Measurements from ENCODE around the gene CHDH. TPM values are rescaled to one million over a fixed set of nuclear protein-coding genes. Genes with fewer than 3 reads are reported as not detected.

Gene CHDH, protein sequence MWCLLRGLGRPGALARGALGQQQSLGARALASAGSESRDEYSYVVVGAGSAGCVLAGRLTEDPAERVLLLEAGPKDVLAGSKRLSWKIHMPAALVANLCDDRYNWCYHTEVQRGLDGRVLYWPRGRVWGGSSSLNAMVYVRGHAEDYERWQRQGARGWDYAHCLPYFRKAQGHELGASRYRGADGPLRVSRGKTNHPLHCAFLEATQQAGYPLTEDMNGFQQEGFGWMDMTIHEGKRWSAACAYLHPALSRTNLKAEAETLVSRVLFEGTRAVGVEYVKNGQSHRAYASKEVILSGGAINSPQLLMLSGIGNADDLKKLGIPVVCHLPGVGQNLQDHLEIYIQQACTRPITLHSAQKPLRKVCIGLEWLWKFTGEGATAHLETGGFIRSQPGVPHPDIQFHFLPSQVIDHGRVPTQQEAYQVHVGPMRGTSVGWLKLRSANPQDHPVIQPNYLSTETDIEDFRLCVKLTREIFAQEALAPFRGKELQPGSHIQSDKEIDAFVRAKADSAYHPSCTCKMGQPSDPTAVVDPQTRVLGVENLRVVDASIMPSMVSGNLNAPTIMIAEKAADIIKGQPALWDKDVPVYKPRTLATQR
- polyA plus RNA-seq (ENCODE audit: insufficient read length in 4 of 4), result 10 to 100 TPM in 1 of 4 donors, 1 to 10 TPM in 3; 7.3 to 10.8 (median 8.5) TPM

GRCh38 chr3:53846134-53846850, at the start of gene CHDH, which contains the start of gene IL17RB:
Gene CHDH, minus strand, starts transcription at chr3:53846419. Its CDS starts 22,411 bp downstream, at chr3:53824008.
Gene IL17RB, plus strand, starts transcription at chr3:53846568. Its CDS starts 21 bp downstream, at chr3:53846589.
- peak in 3 of 4 donors; percentile 33 to 45 (median 37) for DNase-seq (ENCODE audit: low read depth in 4 of 4, low spot score in 3 of 4)

- DNase-seq (ENCODE audit: low read depth in 4 of 4, low spot score in 3 of 4), result no peak
These were observed 46.0 kb upstream of the CHDH start for GRCh38 chr3:53892286-53892637.

GRCh38 chr3:53891497-53892285, 45.5 kb upstream of the CHDH start, which contains the start of gene SELENOK:
Gene SELENOK, minus strand, starts transcription at chr3:53891859.
- DNase-seq (ENCODE audit: low read depth in 4 of 4, low spot score in 3 of 4), result peak; percentile 95 to 98 (median 98)

- no peak for DNase-seq (ENCODE audit: low read depth in 4 of 4, low spot score in 3 of 4)
These were observed 44.7 kb upstream of the CHDH start for GRCh38 chr3:53890726-53891475.

DNA sequence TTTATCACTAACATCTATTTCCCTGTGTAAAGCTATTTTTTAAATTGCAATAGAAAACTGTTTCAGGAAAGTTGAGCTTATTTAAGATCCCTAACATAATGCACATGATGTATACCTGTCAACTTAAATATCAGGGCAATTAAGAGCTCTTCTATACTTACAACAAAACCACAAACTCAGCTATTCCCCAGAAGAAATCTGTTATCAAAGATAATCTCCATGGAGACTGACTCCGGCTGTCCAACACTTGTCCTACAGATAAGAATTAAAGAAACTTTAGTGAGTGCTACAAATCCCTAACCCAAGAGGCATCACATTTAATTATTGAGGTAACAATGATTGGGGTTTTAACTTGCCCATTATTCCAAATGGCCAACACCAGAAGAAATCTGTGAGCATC, 42.0 kb upstream of the CHDH start:
- no peak for DNase-seq (ENCODE audit: low read depth in 4 of 4, low spot score in 3 of 4)

GRCh38 chr3:53887446-53887845, 41.2 kb upstream of the CHDH start:
- no peak for DNase-seq (ENCODE audit: low read depth in 4 of 4, low spot score in 3 of 4)

DNA sequence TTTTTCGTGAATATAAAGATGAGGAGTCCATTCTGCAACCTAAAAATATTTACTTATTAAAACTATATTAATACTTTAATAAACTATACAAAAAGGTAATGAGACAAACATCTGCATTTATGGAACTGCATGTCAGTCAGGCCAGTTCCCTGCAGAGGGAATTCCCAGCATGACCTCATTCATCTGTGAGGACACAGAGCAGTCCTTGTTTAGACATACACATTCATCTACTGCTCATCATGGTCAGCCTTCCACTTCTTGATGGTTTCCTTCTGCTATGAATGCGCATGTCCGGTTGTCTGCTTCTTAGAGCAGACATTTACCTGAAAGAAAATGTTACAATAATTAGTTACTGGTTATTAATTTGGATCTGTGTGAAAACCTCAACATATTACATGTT, 39.0 kb upstream of the CHDH start:
- no peak for DNase-seq (ENCODE audit: low read depth in 4 of 4, low spot score in 3 of 4)

DNA sequence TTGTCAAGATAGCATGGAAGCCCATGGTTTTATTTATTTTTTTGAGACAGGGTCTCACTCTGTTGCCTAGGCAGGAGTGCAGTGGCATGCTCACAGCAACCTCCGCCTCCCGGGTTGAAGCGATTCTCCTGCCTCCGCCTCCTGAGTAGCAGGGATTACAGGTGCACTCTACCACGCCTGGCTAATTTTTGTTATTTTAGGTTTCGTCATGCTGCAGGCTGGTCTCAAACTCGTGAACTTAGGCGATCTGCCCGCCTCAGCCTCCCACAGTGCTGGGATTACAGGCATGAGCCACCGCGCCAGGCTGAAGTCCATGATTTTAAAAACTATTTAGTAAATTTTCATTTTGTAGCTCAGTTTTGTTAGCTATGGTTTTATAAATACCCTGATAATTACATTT, 38.4 kb upstream of the CHDH start:
- no peak for DNase-seq (ENCODE audit: low read depth in 4 of 4, low spot score in 3 of 4)

- DNase-seq (ENCODE audit: low read depth in 4 of 4, low spot score in 3 of 4), result no peak
These were observed 36.8 kb upstream of the CHDH start for GRCh38 chr3:53883008-53883407.

GRCh38 chr3:53881691-53882593, 35.7 kb upstream of the CHDH start, which contains the start of gene ACTR8:
Gene ACTR8, minus strand, starts transcription at chr3:53882152. Its CDS starts 51 bp downstream, at chr3:53882101.
- peak; percentile 73 to 90 (median 76) for DNase-seq (ENCODE audit: low read depth in 4 of 4, low spot score in 3 of 4)

DNA sequence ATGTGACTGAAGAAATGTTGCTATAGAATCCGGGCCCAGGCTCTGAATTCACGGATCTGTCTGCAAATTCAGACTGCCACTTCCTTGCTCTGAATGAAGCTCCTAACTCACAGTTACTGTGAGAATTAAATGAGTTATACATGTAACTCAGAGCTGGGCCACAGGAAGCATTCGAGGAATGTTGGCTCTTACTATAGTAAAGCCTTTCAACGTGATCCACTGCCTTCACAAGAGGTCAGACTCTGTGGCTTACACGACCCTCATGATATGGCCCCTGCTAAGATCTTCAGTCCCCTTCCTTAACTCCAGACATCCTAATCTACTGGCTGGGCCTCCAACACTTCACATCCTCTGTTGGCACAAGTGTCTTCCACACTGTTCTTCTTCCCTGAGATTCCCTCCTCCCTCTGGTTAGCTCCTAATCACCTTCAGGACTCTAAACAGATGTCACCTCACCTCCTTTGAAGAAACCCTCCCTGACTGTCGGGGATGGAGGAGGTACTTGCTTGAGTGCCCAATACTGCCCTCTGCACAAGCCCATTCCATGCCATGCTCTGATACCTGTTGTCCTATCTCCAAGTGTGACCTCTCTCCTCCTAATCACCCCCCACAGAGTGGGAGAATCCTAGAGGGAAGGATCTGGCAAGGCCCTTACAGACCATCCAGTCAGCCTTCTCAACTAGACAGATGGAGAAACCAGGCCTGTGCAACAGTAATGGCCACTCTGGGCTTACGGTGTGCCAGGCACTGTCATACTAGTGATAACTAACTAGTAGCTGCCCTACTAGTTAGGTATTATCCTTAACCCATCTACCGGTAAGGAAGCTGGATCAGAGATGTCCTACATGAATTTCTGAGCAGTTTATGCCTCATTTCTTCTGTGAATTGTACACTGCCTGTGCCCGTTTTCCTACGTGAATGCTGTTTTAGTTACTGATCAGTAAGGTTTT, 34.5 kb upstream of the CHDH start:
- no peak for DNase-seq (ENCODE audit: low read depth in 4 of 4, low spot score in 3 of 4)

GRCh38 chr3:53865732-53866499, 19.7 kb upstream of the CHDH start:
- no peak for DNase-seq (ENCODE audit: low read depth in 4 of 4, low spot score in 3 of 4)

DNA sequence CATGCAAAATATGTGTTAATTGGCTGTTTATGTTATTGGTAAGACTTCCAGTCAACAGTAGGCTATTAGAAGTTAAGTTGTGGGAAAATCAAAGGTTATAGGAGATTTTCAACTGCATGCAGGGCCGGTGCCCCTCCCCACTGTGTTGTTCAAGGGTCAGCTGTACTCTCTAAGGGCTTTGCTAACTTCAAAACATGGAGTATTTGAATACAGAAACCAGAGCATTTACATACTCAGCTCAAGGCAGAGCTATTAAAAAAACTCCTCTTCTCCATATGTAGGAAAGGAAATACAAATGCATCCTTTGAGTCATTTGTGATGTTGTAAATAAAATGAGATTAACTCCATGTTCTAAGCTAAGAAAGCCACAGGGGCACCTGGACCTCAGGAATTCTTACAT, 16.9 kb upstream of the CHDH start:
- no peak for DNase-seq (ENCODE audit: low read depth in 4 of 4, low spot score in 3 of 4)

DNA sequence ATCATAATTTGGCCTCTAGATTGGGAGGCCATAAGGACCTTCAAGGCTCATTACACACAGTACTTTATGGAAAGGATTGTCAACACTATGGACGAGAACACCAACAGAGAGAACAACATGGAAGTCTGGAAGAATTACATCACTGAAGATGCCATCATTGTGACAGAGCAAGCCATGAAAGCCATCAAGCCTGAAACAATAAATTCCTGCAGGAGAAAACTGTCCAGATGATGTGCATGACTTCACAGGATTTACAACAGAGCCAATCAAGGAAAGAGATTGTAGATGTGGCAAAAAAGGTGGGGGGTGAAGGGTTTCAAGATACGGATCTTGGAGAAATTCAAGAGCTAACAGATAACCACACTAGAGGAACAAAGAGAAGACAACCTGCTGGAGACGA, 16.0 kb upstream of the CHDH start:
- DNase-seq (ENCODE audit: low read depth in 4 of 4, low spot score in 3 of 4), result no peak

DNA sequence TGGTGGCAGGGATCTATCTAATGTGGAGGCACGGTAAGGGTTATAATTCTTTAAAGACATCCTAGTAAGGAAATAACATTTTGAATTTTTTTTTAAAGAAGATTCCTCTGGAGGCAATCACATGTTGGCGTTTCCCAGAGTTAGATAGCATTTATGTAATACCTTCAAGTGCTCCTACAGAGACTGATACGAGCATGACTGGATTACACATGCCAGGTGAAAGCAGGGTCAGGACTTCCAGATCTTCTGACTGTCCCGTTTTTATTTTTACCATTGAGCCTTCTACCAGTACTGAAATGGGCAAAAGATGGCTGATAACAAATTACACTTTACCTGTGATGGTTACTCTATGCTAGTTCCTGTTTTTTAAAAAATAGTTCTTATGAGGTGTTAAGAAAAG, 14.0 kb upstream of the CHDH start:
- no peak for DNase-seq (ENCODE audit: low read depth in 4 of 4, low spot score in 3 of 4)

DNA sequence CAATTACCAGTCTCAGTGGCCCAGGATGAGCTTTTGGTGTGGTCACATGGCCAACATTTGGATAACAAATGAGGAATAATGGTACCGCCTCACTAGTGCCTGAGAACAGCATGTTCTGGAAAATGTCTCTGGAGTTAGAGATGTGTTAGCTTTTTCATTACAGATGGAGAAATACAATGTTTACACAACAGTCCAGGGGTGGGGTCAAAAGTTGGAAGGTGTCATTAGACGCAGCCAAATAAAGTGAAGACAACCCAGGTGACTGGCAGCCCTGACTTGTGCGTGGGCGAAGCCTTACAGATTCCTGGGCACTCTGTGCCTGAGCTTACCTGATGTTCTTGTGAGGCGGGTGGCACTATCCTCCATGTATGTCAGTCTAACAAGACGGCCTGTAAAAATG, 13.0 kb upstream of the CHDH start:
- DNase-seq (ENCODE audit: low read depth in 4 of 4, low spot score in 3 of 4), result no peak
